ENCODE data around the gene CALR3.
"Not testable (repeated sequence)": the region's sequence is repeated elsewhere in the genome, so short reads cannot be mapped to it uniquely, and the experiment has no call there.

CALR3 gene

GRCh38 chr19:16486476-16486875 is 9.5 kb downstream of the CALR3 start:
- H3K36me3 ChIP-seq (ENCODE audit: control insufficient read depth in 4 of 4, insufficient read depth in 4 of 4, low read length in 3 of 4); H3K4me1 ChIP-seq (ENCODE audit: control extremely low read depth in 1 of 4, control insufficient read depth in 4 of 4, insufficient read depth in 4 of 4, low read length in 3 of 4); H3K9me3 ChIP-seq (ENCODE audit: control extremely low read depth in 1 of 5, control insufficient read depth in 4 of 5, insufficient read depth in 2 of 5, low read depth in 1 of 5, low read length in 4 of 5); H3K27ac ChIP-seq (ENCODE audit: insufficient read depth in 1 of 2, low read depth in 1 of 2, low read length in 2 of 2, poor library complexity in 1 of 2, severe bottlenecking in 2 of 2); H3K4me3 ChIP-seq (ENCODE audit: control insufficient read depth in 1 of 7, extremely low read depth in 1 of 7, insufficient read depth in 4 of 7, low read depth in 2 of 7, low read length in 6 of 7); H3K27me3 ChIP-seq (replicated peaks in 2 of 5; ENCODE audit: control insufficient read depth in 4 of 5, insufficient read depth in 5 of 5, low read length in 4 of 5): not testable (repeated sequence)
- WGBS (ENCODE audit: insufficient coverage): no CpG with 5 or more reads among the region's 4 CpGs
- ChIA-PET POLR2A (interaction anchor here (0.7 kb wide), 1 partner anchor 790 kb away, joined by 7 read pairs; no protein-coding TSS in a partner anchor), CTCF (interaction anchor here (0.6 to 1.2 kb wide), 3 partner anchors 9 to 889 kb away, joined by 3 to 4 read pairs (median 3); no protein-coding TSS in a partner anchor)
- peak in 2 of 3 donors; percentile 25 to 35 for DNase-seq

GRCh38 chr19:16482745-16483144 is 13.2 kb downstream of the CALR3 start:
- H3K36me3 ChIP-seq (ENCODE audit: control insufficient read depth in 4 of 4, insufficient read depth in 4 of 4, low read length in 3 of 4): no peaks in the 10 kb centered on the region
- CTCF ChIA-PET: interaction anchor here (1.0 kb wide), 1 partner anchor 46 kb away, joined by 3 read pairs; no protein-coding TSS in a partner anchor
- no peak overlapping the region for H3K27ac ChIP-seq (ENCODE audit: insufficient read depth in 1 of 2, low read depth in 1 of 2, low read length in 2 of 2, poor library complexity in 1 of 2, severe bottlenecking in 2 of 2)
- no peaks in the 10 kb centered on the region for H3K27me3 ChIP-seq (replicated peaks in 2 of 5; ENCODE audit: control insufficient read depth in 4 of 5, insufficient read depth in 5 of 5, low read length in 4 of 5)
- H3K9me3 ChIP-seq (ENCODE audit: control extremely low read depth in 1 of 5, control insufficient read depth in 4 of 5, insufficient read depth in 2 of 5, low read depth in 1 of 5, low read length in 4 of 5): no peaks in the 10 kb centered on the region
- H3K4me1 ChIP-seq (ENCODE audit: control extremely low read depth in 1 of 4, control insufficient read depth in 4 of 4, insufficient read depth in 4 of 4, low read length in 3 of 4): no peaks in the 10 kb centered on the region
- 93% methylated on average over 7 of the region's 7 CpGs for WGBS (ENCODE audit: insufficient coverage)
- POLR2A ChIA-PET: no interaction called here
- no peak overlapping the region for H3K4me3 ChIP-seq (ENCODE audit: control insufficient read depth in 1 of 7, extremely low read depth in 1 of 7, insufficient read depth in 4 of 7, low read depth in 2 of 7, low read length in 6 of 7)
- DNase-seq: no peak

- no peak for DNase-seq
- POLR2A ChIA-PET: no interaction called here
- no peaks in the 10 kb centered on the region for H3K27me3 ChIP-seq (replicated peaks in 2 of 5; ENCODE audit: control insufficient read depth in 4 of 5, insufficient read depth in 5 of 5, low read length in 4 of 5)
- H3K4me3 ChIP-seq (ENCODE audit: control insufficient read depth in 1 of 7, extremely low read depth in 1 of 7, insufficient read depth in 4 of 7, low read depth in 2 of 7, low read length in 6 of 7): no peak overlapping the region
- H3K27ac ChIP-seq (ENCODE audit: insufficient read depth in 1 of 2, low read depth in 1 of 2, low read length in 2 of 2, poor library complexity in 1 of 2, severe bottlenecking in 2 of 2): no peak overlapping the region
- no peaks in the 10 kb centered on the region for H3K9me3 ChIP-seq (ENCODE audit: control extremely low read depth in 1 of 5, control insufficient read depth in 4 of 5, insufficient read depth in 2 of 5, low read depth in 1 of 5, low read length in 4 of 5)
- CTCF ChIA-PET: interaction anchor here (0.6 to 1.4 kb wide), 4 partner anchors 8 to 264 kb away, joined by 3 to 4 read pairs (median 3); no protein-coding TSS in a partner anchor
- H3K4me1 ChIP-seq (ENCODE audit: control extremely low read depth in 1 of 4, control insufficient read depth in 4 of 4, insufficient read depth in 4 of 4, low read length in 3 of 4): peaks cover 0 to 2% (median 1%) of the 10 kb centered on the region in 4 experiments
- WGBS (ENCODE audit: insufficient coverage): 100% methylated on average over 1 of the region's 1 CpG
- no peaks in the 10 kb centered on the region for H3K36me3 ChIP-seq (ENCODE audit: control insufficient read depth in 4 of 4, insufficient read depth in 4 of 4, low read length in 3 of 4)
Observed at GRCh38 chr19:16477311-16477710, 18.7 kb downstream of the CALR3 start.

- ChIA-PET CTCF (interaction anchor here (0.6 to 1.4 kb wide), 3 partner anchors 9 to 89 kb away, joined by 3 to 4 read pairs (median 3); no protein-coding TSS in a partner anchor), POLR2A (no interaction called here)
- Histone ChIP-seq H3K27me3 (replicated peaks in 2 of 5; ENCODE audit: control insufficient read depth in 4 of 5, insufficient read depth in 5 of 5, low read length in 4 of 5) (no peaks in the 10 kb centered on the region), H3K27ac (ENCODE audit: insufficient read depth in 1 of 2, low read depth in 1 of 2, low read length in 2 of 2, poor library complexity in 1 of 2, severe bottlenecking in 2 of 2) (no peak overlapping the region), H3K36me3 (ENCODE audit: control insufficient read depth in 4 of 4, insufficient read depth in 4 of 4, low read length in 3 of 4) (no peaks in the 10 kb centered on the region), H3K4me3 (ENCODE audit: control insufficient read depth in 1 of 7, extremely low read depth in 1 of 7, insufficient read depth in 4 of 7, low read depth in 2 of 7, low read length in 6 of 7) (no peak overlapping the region), H3K4me1 (ENCODE audit: control extremely low read depth in 1 of 4, control insufficient read depth in 4 of 4, insufficient read depth in 4 of 4, low read length in 3 of 4) (peaks cover 0 to 6% (median 4%) of the 10 kb centered on the region in 4 experiments), H3K9me3 (ENCODE audit: control extremely low read depth in 1 of 5, control insufficient read depth in 4 of 5, insufficient read depth in 2 of 5, low read depth in 1 of 5, low read length in 4 of 5) (no peaks in the 10 kb centered on the region)
- WGBS (ENCODE audit: insufficient coverage): 91% methylated on average over 3 of the region's 3 CpGs
- no peak for DNase-seq
Observed at GRCh38 chr19:16476401-16476800, 19.6 kb downstream of the CALR3 start.

- Histone ChIP-seq H3K4me1 (ENCODE audit: control extremely low read depth in 1 of 4, control insufficient read depth in 4 of 4, insufficient read depth in 4 of 4, low read length in 3 of 4) (peaks cover 7 to 27% (median 20%) of the 10 kb centered on the region in 4 experiments), H3K27ac (ENCODE audit: insufficient read depth in 1 of 2, low read depth in 1 of 2, low read length in 2 of 2, poor library complexity in 1 of 2, severe bottlenecking in 2 of 2) (no peak overlapping the region), H3K27me3 (replicated peaks in 2 of 5; ENCODE audit: control insufficient read depth in 4 of 5, insufficient read depth in 5 of 5, low read length in 4 of 5) (no peaks in the 10 kb centered on the region), H3K4me3 (ENCODE audit: control insufficient read depth in 1 of 7, extremely low read depth in 1 of 7, insufficient read depth in 4 of 7, low read depth in 2 of 7, low read length in 6 of 7) (no peak overlapping the region), H3K9me3 (ENCODE audit: control extremely low read depth in 1 of 5, control insufficient read depth in 4 of 5, insufficient read depth in 2 of 5, low read depth in 1 of 5, low read length in 4 of 5) (no peaks in the 10 kb centered on the region), H3K36me3 (ENCODE audit: control insufficient read depth in 4 of 4, insufficient read depth in 4 of 4, low read length in 3 of 4) (peaks cover 0 to 3% (median 1%) of the 10 kb centered on the region in 4 experiments)
- WGBS (ENCODE audit: insufficient coverage): 87% methylated on average over 3 of the region's 13 CpGs
- DNase-seq: no peak
- CTCF ChIA-PET: interaction anchor here (1.1 to 1.7 kb wide), 2 partner anchors 22 to 33 kb away, joined by 3 read pairs; partner anchors contain the start of genes C19orf44 and CALR3
- POLR2A ChIA-PET: no interaction called here
Observed at GRCh38 chr19:16473875-16474392, 22.0 kb downstream of the CALR3 start.

GRCh38 chr19:16472992-16473391 is 23.0 kb downstream of the CALR3 start:
- H3K9me3 ChIP-seq (ENCODE audit: control extremely low read depth in 1 of 5, control insufficient read depth in 4 of 5, insufficient read depth in 2 of 5, low read depth in 1 of 5, low read length in 4 of 5): no peaks in the 10 kb centered on the region
- no peak overlapping the region for H3K27ac ChIP-seq (ENCODE audit: insufficient read depth in 1 of 2, low read depth in 1 of 2, low read length in 2 of 2, poor library complexity in 1 of 2, severe bottlenecking in 2 of 2)
- H3K4me1 ChIP-seq (ENCODE audit: control extremely low read depth in 1 of 4, control insufficient read depth in 4 of 4, insufficient read depth in 4 of 4, low read length in 3 of 4): peaks cover 7 to 30% (median 20%) of the 10 kb centered on the region in 4 experiments
- POLR2A ChIA-PET: no interaction called here
- 100% methylated on average over 2 of the region's 2 CpGs for WGBS (ENCODE audit: insufficient coverage)
- no peaks in the 10 kb centered on the region for H3K27me3 ChIP-seq (replicated peaks in 2 of 5; ENCODE audit: control insufficient read depth in 4 of 5, insufficient read depth in 5 of 5, low read length in 4 of 5)
- no peak for DNase-seq
- H3K4me3 ChIP-seq (ENCODE audit: control insufficient read depth in 1 of 7, extremely low read depth in 1 of 7, insufficient read depth in 4 of 7, low read depth in 2 of 7, low read length in 6 of 7): no peak overlapping the region
- peaks cover 0 to 3% (median 1%) of the 10 kb centered on the region in 4 experiments for H3K36me3 ChIP-seq (ENCODE audit: control insufficient read depth in 4 of 4, insufficient read depth in 4 of 4, low read length in 3 of 4)
- CTCF ChIA-PET: interaction anchor here (0.7 to 1.7 kb wide), 2 partner anchors 23 to 43 kb away, joined by 3 read pairs; partner anchors contain the start of genes C19orf44 and CALR3

- H3K27ac ChIP-seq (ENCODE audit: insufficient read depth in 1 of 2, low read depth in 1 of 2, low read length in 2 of 2, poor library complexity in 1 of 2, severe bottlenecking in 2 of 2): peak overlapping the region in 1 of 2 experiments; percentile 73
- POLR2A ChIA-PET; DNase-seq; CTCF ChIA-PET; H3K9me3 ChIP-seq (ENCODE audit: control extremely low read depth in 1 of 5, control insufficient read depth in 4 of 5, insufficient read depth in 2 of 5, low read depth in 1 of 5, low read length in 4 of 5); H3K27me3 ChIP-seq (replicated peaks in 2 of 5; ENCODE audit: control insufficient read depth in 4 of 5, insufficient read depth in 5 of 5, low read length in 4 of 5); H3K36me3 ChIP-seq (ENCODE audit: control insufficient read depth in 4 of 4, insufficient read depth in 4 of 4, low read length in 3 of 4): not testable (repeated sequence)
- H3K4me3 ChIP-seq (ENCODE audit: control insufficient read depth in 1 of 7, extremely low read depth in 1 of 7, insufficient read depth in 4 of 7, low read depth in 2 of 7, low read length in 6 of 7): peak overlapping the region; percentile 34 to 97 (median 86)
- WGBS (ENCODE audit: insufficient coverage): 86% methylated on average over 1 of the region's 2 CpGs
- peaks cover 7 to 34% (median 21%) of the 10 kb centered on the region in 4 experiments for H3K4me1 ChIP-seq (ENCODE audit: control extremely low read depth in 1 of 4, control insufficient read depth in 4 of 4, insufficient read depth in 4 of 4, low read length in 3 of 4)
Observed at GRCh38 chr19:16472559-16472899, 23.4 kb downstream of the CALR3 start.
